GM18909 (cell line): ENCODE results near the gene ERP27.

ENCODE experiments used
- ATAC-seq: cut with Tn5 transposase; IDR thresholded peaks from one replicate; pipeline ENCODE4 v1.9.1; 2021; ENCODE audit warnings: mild to moderate bottlenecking; ENCODE audit not compliant: unreplicated experiment, poor library complexity

ERP27 gene

GRCh38 chr12:14942196-14942931 is 4.0 kb upstream of the ERP27 start:
- no peak for ATAC-seq

- no peak for ATAC-seq
Measured at GRCh38 chr12:14941369-14941768, 3.0 kb upstream of the ERP27 start.

DNA sequence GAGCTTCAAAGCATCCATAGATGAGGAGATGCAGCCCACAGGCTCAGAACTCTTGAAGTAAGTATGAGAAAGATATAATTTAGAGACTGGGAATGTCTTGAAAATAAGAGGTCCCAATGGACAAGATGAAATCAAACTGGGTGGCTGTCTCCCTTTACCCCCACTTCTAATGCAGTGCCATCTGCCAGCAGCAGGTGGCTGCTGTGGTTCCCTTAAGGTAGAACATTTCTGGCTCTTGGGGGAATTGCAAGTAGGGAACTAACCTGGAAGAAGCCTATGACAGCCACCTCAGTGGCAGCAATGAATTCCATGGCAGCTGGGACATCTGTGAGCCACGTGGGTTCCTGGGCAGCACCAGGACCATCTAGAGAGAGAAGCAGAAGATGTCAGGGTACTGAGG is 648 bp downstream of the ERP27 start:
- no peak for ATAC-seq

DNA sequence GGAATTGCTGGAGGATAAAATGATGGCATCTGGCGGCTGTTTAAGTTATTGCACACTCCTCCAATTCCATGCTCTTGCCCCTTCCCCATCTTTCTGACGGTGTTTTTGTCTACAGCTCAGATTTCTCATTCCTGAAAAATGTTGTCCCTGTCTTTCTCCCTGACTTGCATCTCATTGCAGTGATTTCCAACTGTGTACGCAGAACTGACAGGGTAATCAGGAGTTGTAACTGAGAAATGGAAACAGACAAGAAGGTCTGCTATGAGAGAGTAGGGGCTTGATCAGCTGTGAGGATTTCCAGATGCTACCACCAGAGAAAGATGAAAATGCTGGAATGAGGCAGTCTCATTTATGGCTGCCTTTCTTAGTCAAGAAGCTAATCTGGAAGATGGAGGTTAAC is 1.3 kb downstream of the ERP27 start:
- ATAC-seq: no peak

GRCh38 chr12:14936224-14936861 is 2.0 kb downstream of the ERP27 start:
- no peak for ATAC-seq

- ATAC-seq: no peak
Measured at GRCh38 chr12:14935031-14935430, 3.3 kb downstream of the ERP27 start.

DNA sequence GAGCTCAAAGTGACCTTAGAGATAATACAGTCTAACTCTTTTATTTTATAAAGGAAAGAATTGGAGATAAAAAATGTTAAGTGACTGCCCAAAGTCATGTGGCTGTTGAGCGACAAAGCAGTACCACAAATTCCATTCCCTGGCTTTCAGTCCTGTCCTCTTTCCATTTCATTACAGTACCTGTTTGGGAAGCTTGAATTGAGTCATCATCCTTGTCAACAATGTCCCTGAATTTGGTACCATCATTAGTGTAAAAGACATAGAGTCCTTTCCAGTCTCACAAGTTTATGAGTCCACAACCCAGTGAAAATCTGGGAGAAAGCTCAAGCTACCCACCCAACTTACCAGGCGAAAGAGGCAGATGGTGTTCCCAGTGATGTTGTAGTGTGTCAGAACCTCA is 3.8 kb downstream of the ERP27 start:
- no peak for ATAC-seq

DNA sequence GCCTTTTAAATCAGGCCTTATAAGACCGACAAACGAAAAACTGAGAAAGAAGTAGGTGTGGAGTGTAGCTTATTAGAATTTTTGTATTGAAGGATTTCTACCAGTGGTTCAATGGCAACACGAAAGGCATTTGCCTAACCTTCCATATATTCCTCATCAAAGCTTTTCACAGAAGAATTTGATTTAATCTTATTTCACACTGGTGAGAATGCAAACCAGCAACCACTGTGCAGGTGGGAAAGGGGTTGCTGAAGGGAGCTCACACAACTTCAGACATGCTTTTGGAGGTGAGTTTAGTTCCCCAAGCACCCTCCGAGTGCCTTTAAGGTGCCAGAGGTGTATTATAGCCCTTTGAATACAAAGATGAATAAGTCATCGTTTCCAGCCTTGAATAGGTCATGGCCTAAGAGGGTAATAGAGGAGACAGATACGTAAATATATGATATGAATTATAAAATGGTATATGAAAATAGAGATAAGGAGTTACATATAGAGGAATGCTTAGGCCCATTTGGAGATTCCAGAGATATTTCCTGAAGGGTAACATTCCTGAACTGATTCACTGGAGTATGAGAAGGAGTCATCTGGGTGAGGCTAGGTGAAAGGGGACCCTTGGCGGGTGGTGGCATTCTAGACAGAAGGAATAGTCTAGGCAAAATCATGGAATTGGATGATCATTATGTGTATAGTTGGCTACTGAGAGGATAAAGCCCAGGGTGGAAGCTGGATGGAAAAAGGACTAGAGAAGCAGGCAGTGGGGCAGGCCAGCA is 6.4 kb downstream of the ERP27 start:
- ATAC-seq: no peak

DNA sequence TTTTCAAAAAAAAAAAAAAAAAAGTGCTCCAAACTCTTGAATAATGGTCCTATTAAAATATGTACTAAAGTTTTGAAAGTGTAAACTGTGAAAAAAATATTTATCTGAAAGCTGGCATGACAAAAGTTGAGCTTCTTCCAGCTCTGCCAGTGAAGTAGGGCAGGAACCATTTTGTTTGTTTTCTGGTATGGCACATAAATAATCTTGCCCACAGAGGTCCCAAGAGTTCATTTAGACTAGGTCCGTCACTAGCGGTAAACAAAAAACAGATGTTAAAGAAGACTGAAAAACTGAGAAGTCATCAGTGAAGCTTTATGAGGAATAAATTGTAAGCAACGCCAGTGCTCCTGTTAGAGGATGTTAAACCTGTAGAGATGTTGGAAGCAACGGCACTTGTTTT is 7.0 kb downstream of the ERP27 start:
- no peak for ATAC-seq

DNA sequence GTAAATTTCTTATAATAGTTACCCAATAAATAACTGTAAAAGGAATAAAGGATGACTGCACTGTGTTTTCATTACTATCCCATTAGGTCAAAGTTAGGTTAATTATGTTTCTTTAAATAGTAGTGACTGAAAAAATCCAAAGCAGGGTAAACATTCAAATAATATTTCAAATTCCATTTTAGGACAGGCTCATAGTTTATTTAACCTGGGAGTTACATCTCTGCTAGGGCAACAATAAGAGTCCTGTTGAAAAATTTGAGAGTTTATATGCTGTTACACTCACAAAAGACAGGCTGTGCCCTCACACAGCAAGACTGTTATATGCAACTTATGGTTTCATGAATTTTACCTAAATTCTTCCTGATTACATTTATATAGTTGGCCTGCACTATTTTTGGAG is 8.0 kb downstream of the ERP27 start:
- ATAC-seq: no peak

DNA sequence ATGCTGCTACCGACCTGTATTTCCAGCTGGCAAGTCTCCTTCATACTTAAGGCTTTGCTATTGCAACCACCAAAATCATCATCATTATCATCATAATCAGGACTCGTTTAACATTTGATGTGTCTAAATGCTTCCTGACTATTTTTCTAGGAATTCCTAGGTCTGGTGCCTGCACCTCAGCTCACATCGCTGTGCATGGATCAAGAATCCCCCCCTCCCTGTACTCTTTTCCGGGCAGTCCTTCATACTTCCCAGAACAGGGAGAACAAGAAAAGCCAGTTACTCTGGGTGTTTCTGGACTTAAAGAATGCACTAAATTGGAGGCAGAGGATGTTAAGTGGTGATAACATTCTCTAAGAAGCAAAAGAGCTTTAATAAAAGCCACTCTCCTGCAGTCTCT is 9.4 kb downstream of the ERP27 start:
- no peak for ATAC-seq

GRCh38 chr12:14927267-14927666 is 11.1 kb downstream of the ERP27 start:
- ATAC-seq: no peak

DNA sequence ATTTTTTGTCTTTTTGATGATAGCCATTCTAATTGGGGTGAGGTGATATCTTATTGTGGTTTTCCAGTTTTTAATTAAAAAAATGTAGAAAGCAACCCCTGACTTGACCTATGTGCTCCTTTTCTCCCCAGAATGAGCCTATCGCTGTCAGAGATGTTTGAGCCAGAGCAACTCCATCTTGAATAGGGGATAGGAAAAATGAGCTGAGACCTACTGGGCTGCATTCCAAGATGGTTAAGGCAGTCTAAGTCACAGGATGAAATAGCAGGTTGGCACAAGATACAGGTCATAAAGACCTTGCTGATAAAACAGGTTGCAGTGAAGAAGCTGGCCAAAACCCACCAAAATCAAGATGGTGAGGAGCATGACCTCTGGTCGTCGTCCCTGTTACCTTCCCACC is 13.8 kb downstream of the ERP27 start:
- no peak for ATAC-seq

DNA sequence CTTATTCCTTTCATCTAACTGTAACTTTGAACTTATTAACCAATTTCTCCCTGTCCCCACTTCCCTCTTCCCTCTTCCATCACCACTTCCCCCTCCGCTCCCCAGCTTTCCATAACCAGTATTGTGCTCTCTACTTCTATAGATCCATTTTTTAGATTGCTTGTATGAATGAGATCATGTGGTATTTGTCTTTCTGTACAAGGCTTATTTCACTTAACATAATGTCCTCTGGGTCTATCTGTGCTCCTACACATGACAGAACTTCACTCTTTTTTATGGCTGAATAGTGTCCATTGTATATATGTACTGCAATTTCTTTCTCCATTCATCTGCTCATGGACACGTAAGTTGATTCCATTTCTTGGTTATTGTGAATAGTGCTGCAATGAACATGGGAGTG is 14.4 kb downstream of the ERP27 start:
- no peak for ATAC-seq

- ATAC-seq: no peak
Measured at GRCh38 chr12:14921218-14921617, 17.1 kb downstream of the ERP27 start.

GRCh38 chr12:14920475-14921126 is 17.7 kb downstream of the ERP27 start:
- ATAC-seq: no peak

DNA sequence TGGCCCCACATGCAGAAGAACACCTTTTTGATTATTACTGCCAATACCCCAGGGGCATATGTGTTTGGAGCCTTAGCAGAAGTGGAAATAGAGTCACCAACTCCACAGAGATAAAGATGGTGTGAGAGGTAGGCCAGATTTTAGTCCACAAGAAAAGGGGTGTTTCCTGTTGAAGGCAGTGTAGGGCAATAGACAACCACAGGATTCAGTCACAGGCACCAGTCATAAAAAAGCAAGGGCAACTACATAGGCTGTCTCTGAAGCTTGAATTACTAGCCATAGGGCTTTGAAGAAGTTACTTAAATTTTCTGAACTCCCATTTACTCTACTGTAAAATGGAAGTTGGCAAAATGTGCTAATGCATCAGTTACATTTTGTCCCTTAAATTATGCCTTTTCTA is 18.9 kb downstream of the ERP27 start:
- ATAC-seq: no peak

- no peak for ATAC-seq
Measured at GRCh38 chr12:14915736-14916135, 22.6 kb downstream of the ERP27 start.

DNA sequence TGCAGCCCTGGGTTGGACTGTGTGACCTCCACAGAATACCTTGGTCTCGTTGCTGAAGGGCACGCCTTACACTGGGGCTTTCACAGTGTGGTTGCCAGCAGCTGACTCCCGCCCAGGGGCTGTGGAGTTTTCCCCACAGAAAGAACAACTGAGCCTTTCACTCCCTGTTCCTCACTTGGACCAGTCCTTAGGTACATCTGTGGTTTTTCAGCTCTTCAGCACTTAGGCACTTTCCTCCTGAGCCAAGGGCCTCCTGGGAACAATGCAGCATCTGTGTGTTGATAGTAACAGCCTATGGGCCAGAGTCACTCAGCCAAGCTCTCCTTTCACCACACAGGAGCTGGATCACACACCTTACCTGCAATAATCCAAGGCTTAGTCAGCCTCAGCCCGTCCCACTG is 25.0 kb downstream of the ERP27 start:
- ATAC-seq: no peak

GRCh38 chr12:14911131-14911530 is 27.2 kb downstream of the ERP27 start:
- no peak for ATAC-seq
